GM18868 (cell line): ENCODE data around the gene ARSH.
A peak's percentile ranks its signal among the peaks of the same experiment; 100 is the strongest.
"Not testable (repeated sequence)": the region's sequence is repeated elsewhere in the genome, so short reads cannot be mapped to it uniquely, and the experiment has no call there.

Source experiments
- ATAC-seq: cut with Tn5 transposase; IDR thresholded peaks from one replicate; pipeline ENCODE4 v1.9.1; 2021; ENCODE audit warnings: mild to moderate bottlenecking, moderate library complexity; ENCODE audit not compliant: unreplicated experiment

ARSH gene, protein sequence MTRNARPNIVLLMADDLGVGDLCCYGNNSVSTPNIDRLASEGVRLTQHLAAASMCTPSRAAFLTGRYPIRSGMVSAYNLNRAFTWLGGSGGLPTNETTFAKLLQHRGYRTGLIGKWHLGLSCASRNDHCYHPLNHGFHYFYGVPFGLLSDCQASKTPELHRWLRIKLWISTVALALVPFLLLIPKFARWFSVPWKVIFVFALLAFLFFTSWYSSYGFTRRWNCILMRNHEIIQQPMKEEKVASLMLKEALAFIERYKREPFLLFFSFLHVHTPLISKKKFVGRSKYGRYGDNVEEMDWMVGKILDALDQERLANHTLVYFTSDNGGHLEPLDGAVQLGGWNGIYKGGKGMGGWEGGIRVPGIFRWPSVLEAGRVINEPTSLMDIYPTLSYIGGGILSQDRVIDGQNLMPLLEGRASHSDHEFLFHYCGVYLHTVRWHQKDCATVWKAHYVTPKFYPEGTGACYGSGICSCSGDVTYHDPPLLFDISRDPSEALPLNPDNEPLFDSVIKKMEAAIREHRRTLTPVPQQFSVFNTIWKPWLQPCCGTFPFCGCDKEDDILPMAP

DNA sequence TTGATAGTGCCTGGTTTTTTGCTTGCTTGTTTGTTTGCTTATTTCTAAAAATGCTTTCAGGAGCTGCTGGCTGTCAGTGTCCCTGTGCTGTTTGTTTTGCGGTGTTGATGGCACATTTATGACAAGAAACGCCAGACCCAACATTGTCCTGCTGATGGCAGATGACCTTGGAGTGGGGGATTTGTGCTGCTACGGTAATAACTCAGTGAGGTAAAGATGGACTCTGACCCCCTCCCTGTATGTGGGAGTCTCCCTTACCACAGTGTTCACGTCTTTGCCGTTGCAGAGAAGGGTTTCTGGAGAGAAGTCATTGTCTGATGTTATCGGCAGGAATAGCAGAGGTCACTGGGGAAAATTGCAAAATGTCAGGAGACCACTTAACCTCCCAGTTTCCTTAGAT, at the start of gene ARSH:
TSS of gene ARSH (plus strand) at position 52 of the 400 bp plus-strand sequence. CDS start at position 119, 67 bp downstream.
- ATAC-seq: no peak

DNA sequence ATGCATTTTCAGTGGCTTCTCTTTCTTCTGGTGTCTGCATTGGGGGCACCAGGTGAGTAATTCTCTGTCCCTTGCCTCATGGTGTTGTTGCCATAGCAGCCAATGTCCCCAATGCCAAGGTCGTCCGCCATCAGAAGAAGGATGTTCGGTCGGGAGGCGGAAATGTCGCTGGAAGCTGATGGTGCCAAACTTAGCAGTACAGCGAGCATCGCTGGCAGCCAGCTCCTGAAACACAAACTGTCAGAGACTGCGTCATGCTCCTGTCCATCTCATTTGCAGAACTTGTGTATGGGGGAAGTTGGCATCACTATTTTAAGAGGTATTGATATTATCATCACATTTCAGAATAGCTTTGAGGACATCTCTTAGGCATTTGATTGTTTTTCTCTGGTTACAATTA, 48.1 kb upstream of the ARSH start:
- ATAC-seq: no peak

DNA sequence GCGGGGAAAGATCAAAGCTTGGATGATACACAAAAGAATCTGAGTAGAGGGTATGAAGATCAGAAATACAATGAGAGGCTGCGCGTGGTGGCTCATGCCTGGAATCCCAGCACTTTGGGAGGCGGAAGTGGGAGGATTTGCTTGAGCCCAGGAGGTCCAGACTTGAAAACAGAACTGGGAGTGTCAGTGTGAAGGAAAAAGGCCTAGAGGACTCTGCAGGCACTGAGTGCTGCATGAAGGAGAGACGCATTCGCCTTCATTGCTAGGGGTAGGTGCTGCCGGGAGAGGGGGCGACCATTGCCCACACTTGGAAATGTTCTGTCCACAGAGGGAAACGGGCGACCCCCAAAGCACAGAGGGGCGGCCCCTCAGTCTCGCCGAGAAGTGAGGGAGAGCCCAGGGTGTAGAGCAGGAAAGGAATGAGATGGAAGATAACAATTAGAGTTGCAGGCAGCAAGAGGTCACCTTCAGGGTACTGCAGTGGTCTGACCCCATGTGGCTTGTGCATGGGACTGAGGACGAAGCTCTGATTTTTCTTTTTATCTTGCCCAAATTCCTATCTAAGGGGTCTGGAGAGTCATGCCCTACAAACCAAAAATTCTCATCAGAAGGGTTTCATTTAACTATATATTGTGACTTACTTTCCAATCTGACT, 45.4 kb upstream of the ARSH start:
- ATAC-seq: no peak

DNA sequence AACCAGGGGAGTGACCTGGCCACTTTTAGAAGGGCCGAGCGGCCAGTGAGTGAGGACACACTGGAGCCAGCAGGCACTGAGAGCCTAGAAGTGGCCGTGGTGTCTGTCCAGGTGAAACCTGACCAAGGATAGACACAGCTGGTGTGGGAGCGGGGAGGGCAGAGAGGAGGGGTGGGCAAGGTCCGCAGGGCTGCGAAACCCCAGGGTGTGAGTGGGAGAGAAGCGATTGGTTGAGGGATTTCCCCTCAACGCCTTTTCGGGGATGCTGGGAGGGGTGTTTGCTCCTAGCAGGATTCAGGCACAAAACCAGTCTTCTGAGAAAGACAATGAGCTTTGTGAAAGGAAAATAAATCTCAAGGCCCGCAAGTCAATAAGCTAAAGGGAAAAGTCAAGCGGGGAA, 44.0 kb upstream of the ARSH start:
- no peak for ATAC-seq

DNA sequence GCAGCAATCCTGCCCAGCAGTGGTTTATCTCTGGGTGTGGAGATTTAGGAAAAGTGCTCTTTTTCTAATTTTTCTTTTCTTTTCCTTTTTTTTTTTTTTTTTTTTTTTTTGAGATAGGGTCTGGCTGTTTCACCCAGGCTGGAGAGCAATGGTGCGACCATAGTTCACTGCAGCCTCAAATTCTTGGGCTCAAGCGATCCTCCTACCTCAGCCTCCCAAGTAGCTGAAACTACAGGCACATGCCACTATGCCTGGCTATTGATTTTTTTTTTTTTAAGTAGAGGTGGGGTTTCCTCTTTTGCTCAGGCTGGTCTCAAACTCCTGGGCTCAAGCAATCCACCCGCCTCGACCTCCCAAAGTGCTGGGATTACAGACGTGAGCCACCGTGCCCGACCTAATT, 42.9 kb upstream of the ARSH start:
- ATAC-seq: not testable (repeated sequence)

DNA sequence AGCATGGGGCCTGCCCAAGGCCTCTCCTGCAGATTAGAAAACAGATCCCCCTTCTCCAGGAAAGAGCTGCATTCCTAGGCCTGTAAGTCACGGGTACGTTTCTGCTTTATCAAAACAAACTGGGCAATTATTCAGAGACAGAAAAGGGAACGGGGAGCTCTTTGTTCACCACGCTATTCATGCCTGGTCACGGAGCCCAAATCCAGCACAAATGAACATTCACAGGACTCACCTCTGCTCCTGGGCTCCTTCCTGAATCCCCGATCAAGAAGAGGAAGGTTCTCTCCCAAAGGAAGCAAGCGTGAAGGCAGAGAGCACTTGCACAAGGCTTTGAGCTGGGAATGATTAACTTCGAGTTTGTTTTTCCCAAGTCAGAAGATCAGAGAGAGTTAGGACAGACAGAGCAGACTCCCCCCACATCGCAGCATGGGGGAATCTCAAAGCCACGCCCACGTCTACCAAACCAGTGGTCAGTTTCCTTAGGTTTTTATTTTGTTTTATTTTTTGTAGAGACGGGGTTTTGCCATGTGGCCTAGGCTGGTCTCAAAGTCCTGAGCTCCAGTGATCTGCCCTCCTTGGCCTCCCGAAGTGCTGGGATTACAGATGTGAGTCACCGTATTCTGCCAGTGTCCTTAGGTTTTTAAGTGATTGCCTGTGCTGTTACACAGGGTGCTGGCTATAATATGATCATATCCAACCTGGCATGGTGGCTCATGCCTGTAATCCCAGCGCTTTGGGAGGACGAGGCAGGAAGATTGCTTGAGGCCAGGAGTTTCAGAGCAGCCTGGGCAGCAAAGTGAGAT, 42.2 kb upstream of the ARSH start:
- ATAC-seq: not testable (repeated sequence)

DNA sequence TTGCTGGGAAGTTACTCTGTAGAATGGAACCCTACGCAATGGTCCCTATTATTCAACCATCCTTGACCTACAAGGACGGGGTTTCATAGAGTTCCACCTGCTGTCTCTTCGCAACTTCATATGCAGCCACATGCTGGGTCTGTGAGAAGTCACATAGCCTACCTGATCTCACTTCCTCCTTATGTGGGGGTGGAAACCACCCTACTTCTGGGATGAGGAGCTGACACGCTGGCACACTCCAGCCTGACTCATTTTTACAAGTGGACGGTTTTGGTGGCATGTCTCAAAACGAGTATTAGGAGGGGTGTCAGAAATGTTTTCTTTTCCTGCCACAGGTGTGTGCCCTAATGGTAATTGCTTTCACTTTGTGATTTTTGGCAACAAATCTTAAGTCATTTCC, 40.4 kb upstream of the ARSH start:
- peak; percentile 99 for ATAC-seq

DNA sequence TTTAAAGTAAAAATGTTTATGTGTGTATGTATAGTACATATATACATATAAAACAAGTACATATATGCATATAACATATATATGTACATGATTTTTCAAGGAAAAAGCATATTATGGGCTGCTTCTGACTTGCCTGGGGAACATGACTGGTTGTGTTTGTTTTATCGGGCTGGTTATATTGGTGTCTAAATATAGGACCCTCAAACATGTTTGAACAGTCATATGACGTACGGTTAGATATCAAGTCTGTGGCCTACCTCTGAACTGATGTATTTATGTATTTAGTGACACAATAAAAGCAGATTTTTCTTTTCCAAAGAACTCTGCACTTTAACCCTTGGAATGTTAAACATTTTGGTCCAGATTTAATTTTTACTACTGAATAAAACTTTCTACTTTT, 39.3 kb upstream of the ARSH start:
- no peak for ATAC-seq

DNA sequence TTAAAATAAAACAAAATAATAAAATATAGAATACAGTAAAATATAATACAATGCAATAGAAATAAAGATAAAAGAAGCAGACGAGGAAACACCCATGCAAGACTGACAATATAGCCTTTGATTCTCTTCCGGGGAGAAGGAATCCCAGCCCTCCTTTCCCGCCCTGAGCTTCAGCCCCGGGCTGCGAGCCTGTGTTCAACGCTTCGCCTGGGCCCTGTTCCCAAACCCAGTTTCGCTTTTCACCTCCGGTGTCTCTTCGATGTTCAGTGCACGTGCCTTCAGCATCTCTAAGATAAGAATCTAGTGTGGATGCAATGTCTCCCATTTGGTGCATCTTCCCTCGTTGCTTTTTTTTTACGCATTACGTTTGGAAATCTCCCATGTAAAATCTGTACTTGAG, 38.8 kb upstream of the ARSH start:
- ATAC-seq: no peak

DNA sequence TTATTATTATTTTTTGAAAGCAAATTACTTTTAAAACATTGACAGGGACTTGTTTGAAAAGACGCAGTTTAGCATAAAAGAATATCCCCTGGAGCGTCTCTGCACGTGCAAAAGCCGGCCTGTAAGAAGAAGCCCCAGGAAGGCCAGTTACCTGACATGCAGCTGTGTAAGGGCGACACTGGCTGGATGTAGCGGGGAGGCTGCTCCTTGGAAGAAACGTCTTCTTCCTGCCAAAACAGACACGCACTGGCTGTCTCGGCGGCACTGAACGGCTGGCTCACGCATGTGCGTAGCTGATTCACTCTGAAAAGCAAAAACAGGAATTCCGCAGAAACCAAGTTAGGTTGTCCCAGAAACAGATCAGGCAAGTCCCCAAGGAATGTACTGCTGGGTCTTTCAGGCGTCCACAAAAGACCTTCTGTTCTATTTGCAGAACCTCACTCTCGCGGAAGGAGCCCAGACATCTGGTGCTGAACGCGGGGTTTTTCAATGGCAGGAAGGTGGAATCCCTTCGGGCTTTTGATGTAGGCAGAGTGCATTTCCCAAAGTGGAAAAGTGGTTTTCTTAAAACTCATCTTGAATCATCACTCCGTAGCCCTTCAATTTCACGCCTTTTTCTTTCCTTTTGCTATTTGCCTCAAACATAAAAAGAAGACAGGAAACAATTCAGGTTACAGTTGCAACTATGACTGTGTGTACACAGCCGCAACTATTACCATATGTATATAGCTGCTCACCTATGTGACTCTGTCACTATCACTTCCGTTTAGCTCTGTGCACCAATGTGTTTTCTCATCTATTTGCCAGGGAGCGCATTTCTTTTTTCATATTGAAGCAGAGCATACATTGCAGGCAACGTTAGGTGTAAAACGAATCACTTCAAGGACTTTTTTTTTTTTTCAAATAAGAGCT, 38.1 kb upstream of the ARSH start:
- ATAC-seq: no peak

DNA sequence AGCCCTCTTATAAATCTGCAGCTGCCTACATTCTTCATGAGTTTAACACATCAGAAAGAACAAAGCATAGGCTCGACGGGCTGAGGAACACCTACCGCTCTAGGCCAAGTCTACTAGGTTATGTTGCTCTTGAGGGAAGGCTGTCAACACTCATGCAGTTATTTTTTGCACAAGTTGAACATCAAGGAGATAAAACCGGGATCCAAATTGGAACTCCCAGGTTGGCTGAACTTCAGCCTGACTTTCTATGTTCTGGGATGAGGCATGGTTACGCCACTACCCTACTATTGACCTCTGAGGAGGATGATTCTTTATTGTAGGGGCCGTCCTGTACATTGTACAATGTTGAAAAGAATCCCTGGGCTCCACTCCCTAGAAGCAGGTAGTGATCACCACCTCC, 37.3 kb upstream of the ARSH start:
- ATAC-seq: no peak

DNA sequence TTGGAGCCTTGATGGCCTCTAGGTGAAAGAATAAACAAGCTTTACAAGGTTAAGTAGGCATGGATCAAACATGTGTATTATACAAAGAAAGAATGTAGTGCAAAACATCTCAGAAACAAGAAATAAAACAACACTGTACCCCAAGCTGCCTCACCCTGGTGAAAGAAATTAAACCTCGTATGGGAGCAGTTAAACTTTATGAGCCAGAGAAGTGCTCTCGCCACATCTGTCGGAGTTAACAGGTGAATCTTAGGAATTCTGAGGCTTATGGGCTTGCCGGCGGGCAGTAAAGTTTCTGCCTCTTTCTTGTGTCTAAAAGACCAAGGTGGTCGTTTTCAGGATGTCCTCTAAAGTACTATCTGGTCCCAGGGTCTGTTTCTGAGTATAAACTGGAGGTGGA, 34.0 kb upstream of the ARSH start:
- no peak for ATAC-seq

DNA sequence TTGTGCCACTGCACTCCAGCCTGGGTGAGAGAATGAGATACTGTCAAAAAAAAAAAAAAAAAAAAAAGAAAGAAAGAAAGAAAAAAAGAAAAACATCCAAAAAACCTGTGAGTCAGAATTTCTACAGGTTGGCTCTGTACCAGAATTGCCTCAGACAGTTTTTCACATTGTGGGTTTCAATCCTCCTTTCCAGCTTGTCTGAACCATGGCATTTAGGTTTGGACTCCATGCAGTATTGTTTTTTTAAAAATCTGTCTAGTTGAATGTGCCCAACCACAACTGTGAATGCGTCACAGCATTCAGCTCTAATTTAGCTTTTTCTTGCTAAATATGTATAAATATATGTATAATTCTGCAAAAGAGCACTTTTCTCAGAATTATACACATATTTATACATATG, 31.4 kb upstream of the ARSH start:
- no peak for ATAC-seq

DNA sequence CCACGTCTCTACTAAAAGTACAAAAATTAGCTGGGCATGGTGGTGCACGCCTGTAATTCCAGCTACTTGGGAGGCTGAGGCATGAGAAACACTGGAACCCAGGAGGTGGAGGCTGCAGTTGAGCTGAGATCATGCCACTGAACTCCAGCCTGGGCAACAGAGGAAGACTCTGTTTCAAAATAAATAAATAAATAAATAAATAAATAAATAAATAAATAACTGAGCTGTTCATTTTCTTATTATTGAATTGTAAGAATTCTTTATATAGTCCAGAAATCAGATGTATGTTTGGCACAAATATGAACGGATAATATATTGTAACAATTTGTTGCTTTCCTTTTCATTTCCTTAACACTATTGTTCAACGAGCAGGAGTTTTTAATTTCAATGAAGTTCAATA, 27.7 kb upstream of the ARSH start:
- ATAC-seq: not testable (repeated sequence)

DNA sequence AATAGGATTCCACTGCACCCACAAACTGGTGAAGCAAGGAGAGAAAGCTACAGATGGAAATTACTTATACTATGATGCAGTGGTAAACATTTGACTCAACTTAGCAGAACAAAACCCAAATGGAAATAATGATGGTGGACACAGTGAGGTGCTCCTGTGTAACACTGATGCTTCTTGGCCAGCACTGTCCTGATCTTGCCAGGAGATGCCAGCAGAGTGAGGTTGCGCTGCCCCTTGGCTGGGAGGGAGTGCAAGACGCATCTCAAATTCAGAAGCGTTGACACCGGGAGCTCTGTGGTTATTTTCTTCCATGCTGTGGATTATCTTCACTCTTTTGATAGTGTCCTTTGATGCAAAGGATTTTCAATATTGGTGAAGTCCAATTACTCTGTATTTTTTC, 22.0 kb upstream of the ARSH start:
- no peak for ATAC-seq

DNA sequence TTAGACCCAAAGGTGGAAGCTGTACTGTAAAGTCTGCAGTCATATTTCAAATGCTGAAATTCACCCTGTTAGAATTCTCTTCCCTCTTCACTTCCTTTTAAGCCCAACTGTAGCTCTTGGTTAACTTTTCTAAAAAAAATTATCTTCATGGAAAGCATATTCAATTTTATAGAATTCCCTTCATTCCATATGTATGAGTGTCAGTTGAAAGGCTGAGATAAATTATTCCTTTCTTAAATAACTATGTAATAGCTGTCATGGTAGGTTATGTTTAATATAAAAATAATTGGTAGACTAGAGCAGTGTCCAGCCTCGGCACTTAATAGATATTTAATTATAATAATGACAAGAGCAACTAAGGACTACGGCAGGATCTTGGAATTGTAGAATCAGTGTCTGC, 16.8 kb upstream of the ARSH start:
- ATAC-seq: no peak

DNA sequence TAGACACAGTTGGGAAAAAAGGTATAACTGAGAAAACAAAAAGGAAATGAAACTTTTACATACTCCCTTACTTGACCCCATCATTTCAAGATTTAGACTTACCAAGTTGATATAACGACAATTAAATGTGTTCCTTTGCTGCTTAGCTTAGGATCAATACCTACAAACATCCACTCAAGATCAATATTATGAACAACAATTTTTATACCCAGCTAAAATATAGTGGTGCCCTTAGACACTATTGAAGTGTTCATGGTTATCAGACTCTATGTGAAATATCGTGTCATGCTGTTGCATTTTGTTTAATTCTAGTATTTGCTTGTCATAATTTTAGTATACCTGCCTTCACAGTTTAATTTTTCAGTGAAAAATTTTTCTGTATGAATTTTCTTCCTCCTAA, 4.2 kb downstream of the ARSH start:
- no peak for ATAC-seq

DNA sequence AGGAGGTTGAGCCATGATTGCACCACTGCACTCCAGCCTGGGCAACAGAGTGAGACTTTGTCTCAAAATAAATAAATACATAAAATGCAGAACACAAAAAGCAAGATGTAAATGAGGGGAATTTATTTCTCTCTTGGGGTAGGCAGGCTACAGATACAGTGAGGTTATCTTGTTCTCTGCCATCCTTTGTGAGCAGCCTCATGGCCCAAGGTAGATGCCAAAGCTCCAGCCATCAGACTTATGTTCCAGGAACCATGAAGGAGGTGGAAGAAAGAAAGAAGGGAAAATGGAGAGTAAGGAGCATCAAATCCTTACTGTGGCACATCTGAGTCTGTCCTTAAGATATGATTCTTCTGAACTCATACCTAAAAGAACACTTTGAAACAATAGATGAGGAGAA, 11.1 kb downstream of the ARSH start:
- ATAC-seq: no peak

DNA sequence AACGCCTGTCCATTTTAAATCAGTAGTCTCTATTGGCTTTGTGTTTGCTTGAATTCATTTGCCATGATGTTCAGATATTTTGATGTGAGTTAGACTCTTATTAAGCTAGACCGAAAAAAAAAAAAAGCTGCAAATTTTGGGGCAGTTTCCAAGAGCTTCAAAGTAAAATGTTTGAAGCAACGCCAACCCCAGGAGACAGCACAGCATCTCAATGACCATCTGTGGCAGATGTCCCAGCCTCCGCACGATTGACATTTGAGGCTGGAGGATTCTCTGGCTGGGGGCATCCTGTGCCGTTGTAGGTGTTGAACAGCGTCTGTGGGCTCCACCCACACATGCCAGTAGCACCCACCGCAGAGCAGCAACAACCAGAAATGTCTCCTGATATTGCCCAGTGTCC, 17.8 kb downstream of the ARSH start:
- no peak for ATAC-seq

DNA sequence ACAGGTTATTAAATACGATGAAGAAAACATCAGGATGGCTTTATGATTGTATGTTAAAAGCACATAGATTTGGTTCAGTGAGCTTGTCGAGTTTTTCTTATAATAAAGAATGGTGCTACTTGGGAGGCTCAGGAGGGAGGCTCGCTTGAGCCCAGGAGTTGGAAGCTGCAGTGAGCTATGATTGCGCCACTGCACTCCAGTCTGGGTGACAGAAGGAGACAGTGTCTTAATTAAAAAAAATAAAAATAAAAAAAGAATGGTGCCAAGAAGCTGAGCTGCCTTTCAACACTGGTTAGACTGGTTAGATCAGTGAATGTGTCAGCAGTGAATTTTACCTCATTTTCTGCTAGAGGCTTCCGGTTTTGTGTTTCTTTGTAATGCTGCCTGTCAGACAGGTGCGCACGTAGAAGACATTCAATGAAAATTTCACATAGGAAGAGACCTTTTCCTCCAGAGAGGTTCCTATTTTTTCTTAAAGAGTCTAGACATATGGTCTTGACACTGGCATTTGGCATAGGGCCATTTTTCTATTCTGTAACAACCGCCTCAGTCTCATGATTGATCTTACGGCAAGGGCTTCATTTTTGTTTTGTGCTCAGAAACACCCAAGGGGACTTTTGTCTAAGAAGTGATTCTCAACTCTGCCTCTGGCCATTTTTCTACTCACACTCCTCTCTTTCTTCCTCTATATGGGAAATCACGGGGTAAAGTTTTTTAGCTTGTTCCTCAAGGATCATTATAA, 19.9 kb downstream of the ARSH start:
- ATAC-seq: no peak
